Panc1 (cell line): ENCODE data around the gene EED.
"Not testable (repeated sequence)": the region's sequence is repeated elsewhere in the genome, so short reads cannot be mapped to it uniquely, and the experiment has no call there.

Experiments used
- POLR2AphosphoS5 ChIP-seq: IDR thresholded peaks from 2 replicates; pipeline ENCODE4 v1.6.1; 2012; ENCODE audit warnings: mild to moderate bottlenecking, low read depth, low read length, moderate library complexity
- REST ChIP-seq, 2 experiments: IDR thresholded peaks; 2 replicates each; pipeline ENCODE4 v1.6.1; 2011 to 2012; ENCODE audit warnings: low read depth in 2 of 2, control low read depth in 1 of 2, low read length in 1 of 2, mild to moderate bottlenecking in 1 of 2, moderate library complexity in 1 of 2; ENCODE audit not compliant: insufficient read depth in 1 of 2
- SIN3A ChIP-seq: IDR thresholded peaks from 2 replicates; pipeline ENCODE4 v1.6.1; 2012; ENCODE audit warnings: low read depth, mild to moderate bottlenecking, low read length, moderate library complexity, borderline replicate concordance; ENCODE audit not compliant: insufficient read depth
- TF ChIP-seq, protein P1 (sequence below): fragments of 450-650 bp; IDR thresholded peaks from 2 replicates; pipeline ENCODE4 v1.5.1; 2017; ENCODE audit warnings: mild to moderate bottlenecking

- TF ChIP-seq, protein P1, sequence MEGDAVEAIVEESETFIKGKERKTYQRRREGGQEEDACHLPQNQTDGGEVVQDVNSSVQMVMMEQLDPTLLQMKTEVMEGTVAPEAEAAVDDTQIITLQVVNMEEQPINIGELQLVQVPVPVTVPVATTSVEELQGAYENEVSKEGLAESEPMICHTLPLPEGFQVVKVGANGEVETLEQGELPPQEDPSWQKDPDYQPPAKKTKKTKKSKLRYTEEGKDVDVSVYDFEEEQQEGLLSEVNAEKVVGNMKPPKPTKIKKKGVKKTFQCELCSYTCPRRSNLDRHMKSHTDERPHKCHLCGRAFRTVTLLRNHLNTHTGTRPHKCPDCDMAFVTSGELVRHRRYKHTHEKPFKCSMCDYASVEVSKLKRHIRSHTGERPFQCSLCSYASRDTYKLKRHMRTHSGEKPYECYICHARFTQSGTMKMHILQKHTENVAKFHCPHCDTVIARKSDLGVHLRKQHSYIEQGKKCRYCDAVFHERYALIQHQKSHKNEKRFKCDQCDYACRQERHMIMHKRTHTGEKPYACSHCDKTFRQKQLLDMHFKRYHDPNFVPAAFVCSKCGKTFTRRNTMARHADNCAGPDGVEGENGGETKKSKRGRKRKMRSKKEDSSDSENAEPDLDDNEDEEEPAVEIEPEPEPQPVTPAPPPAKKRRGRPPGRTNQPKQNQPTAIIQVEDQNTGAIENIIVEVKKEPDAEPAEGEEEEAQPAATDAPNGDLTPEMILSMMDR = not testable (repeated sequence)
- TF ChIP-seq POLR2AphosphoS5; REST (IDR thresholded peaks at IDR 0.05; ENCODE audit: insufficient read depth in 1 of 2, low read depth in 2 of 2, low read length in 1 of 2); SIN3A: not testable (repeated sequence)
Observed at GRCh38 chr11:86225344-86225743, 19.2 kb upstream of the EED start.
